Glomerular visceral epithelial cell (primary cell): ENCODE measurements around the gene MFSD2A.
"Not testable (repeated sequence)": the region's sequence is repeated elsewhere in the genome, so short reads cannot be mapped to it uniquely, and the experiment has no call there.

Experiments
- DNase-seq: peaks from one replicate; pipeline ENCODE4 v3.0.0-alpha.2; 2016; ENCODE audit errors: extremely low spot score

Gene MFSD2A

GRCh38 chr1:39954870-39955546, at the start of gene MFSD2A:
TSS of gene MFSD2A (plus strand) at chr1:39955145. CDS start at chr1:39955293, 148 bp downstream.
- DNase-seq: peak; percentile 89

- DNase-seq: no peak
These were observed 49.8 kb upstream of the MFSD2A start for GRCh38 chr1:39905172-39905571.

- DNase-seq: no peak
These were observed 47.2 kb upstream of the MFSD2A start for GRCh38 chr1:39907528-39908453.

GRCh38 chr1:39908534-39908933, 46.4 kb upstream of the MFSD2A start:
- no peak for DNase-seq

GRCh38 chr1:39910263-39910662, 44.7 kb upstream of the MFSD2A start:
- no peak for DNase-seq

- not testable (repeated sequence) for DNase-seq
These were observed 41.8 kb upstream of the MFSD2A start for GRCh38 chr1:39913136-39913535.

GRCh38 chr1:39915499-39916129, 39.3 kb upstream of the MFSD2A start:
- no peak for DNase-seq

GRCh38 chr1:39917825-39918224, 37.1 kb upstream of the MFSD2A start:
- no peak for DNase-seq

GRCh38 chr1:39919545-39919944, 35.4 kb upstream of the MFSD2A start:
- peak; percentile 71 for DNase-seq

GRCh38 chr1:39922251-39922688, 32.7 kb upstream of the MFSD2A start:
- no peak for DNase-seq

GRCh38 chr1:39925721-39926342, 29.1 kb upstream of the MFSD2A start:
- DNase-seq: peak; percentile 17

GRCh38 chr1:39926343-39926793, 28.6 kb upstream of the MFSD2A start:
- peak; percentile 56 for DNase-seq

- DNase-seq: no peak
These were observed 28.1 kb upstream of the MFSD2A start for GRCh38 chr1:39926820-39927219.

GRCh38 chr1:39927538-39927937, 27.4 kb upstream of the MFSD2A start:
- no peak for DNase-seq

GRCh38 chr1:39928809-39929587, 25.9 kb upstream of the MFSD2A start:
- no peak for DNase-seq

- DNase-seq: peak; percentile 96
These were observed 20.7 kb upstream of the MFSD2A start for GRCh38 chr1:39933956-39934941.

GRCh38 chr1:39936724-39937491, 18.0 kb upstream of the MFSD2A start:
- DNase-seq: no peak

- DNase-seq: no peak
These were observed 16.1 kb upstream of the MFSD2A start for GRCh38 chr1:39938856-39939255.

GRCh38 chr1:39940253-39940652, 14.7 kb upstream of the MFSD2A start:
- no peak for DNase-seq
